ENCODE results near the gene APOE. TPM values are rescaled to one million over a fixed set of nuclear protein-coding genes. Genes with fewer than 3 reads are reported as not detected.
"Not testable (repeated sequence)": the region's sequence is repeated elsewhere in the genome, so short reads cannot be mapped to it uniquely, and the experiment has no call there.

Gene APOE
- total RNA-seq, 1 experiment from 2014 or later: 263 TPM

DNA sequence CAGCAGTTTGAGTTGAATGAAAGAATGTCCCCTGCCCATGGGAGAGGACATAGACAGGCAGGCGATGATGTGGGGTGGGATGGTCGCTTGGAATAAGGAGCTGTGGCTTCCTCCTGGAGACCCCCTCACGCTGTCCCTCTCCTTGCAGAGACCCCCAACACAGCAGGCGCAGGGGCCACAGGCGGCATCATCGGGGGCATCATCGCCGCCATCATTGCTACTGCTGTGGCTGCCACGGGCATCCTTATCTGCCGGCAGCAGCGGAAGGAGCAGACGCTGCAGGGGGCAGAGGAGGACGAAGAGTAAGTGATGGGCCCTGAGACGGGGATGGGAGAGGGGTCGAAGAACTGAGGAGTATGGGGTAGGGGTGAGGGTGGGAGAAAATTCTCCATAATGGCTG, 23.5 kb upstream of the APOE start:
- in situ Hi-C loops (cut with HindIII; ENCODE audit: low pct_unique_long_range_greater_than_20kb, low sequenced_read_pairs): no loop called here
- no peak for DNase-seq (ENCODE audit: low read depth, low spot score)

DNA sequence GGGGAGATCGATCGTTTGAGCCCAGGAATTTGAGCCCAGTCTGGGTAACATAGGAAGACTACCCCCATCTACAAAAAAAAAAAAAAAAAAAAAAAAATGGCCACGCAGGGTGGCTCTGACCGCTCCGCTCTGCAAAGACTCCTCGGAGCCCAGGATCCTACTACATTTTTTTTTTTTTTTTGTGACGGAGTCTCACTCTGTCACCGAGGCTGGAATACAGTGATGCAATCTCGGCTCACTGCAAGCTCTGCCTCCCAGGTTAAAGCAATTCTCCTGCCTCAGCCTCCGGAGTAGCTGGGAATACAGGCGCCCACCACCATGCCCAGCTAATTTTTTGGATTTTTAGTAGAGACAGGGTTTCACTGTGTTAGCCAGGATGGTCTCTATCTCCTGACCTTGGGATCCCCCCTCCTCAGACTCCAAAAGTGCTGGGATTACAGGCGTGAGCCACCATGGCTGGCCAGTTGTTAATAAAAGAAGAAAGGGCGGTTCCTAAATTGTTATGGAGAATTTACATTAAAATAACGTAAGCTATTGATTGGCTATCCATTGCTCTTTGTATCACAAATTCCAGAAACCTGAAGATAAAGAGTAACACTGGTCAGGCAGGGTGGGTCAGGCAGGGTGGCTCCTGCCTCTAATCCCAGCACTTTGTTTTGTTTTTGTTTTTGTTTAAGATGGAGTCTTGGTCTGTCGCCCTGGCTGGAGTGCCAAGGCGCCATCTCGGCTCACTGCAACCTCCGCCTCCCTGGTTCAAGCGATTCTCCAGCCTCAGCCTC, 22.8 kb upstream of the APOE start:
- DNase-seq (ENCODE audit: low read depth, low spot score); in situ Hi-C loops (cut with HindIII; ENCODE audit: low pct_unique_long_range_greater_than_20kb, low sequenced_read_pairs): not testable (repeated sequence)

DNA sequence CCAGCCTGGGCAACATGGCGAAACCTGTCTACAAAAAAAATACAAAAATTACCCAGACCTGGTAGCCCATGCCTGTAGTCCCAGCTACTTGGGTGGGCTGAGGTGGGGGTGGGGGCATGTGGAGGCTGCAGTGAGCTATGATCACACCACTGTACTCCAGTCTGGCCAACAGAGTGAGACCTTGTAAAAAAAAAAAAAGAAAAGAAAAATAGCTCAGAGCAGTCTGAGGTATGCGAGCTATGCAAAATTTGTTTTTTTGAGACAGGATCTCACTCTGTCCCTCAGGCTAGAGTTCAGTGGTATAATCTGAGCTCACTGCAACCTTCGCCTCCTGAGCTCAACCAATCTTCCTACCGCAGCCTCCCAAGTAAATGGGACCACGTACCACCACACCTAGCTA, 21.7 kb upstream of the APOE start:
- DNase-seq (ENCODE audit: low read depth, low spot score): no peak
- in situ Hi-C loops (cut with HindIII; ENCODE audit: low pct_unique_long_range_greater_than_20kb, low sequenced_read_pairs): no loop called here

DNA sequence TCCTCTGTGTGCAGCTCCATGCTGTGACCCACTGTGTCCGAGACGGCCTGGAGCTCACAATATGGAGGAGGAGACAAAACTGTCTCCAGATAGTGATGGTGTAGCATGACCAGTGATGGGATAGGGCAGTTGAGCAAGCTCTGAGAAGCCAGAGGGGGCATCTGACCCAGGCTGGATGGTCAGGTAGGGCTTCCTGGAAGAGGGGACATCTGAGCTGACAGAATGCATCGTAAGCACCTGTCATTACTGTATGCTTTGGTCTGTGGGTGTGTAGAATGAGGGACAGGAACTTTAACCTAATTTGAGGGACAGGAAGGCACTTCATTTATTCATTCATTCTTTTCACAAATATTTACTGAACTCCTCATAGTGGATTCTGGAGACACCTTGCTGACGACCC, 21.0 kb upstream of the APOE start:
- in situ Hi-C loops (cut with HindIII; ENCODE audit: low pct_unique_long_range_greater_than_20kb, low sequenced_read_pairs): no loop called here
- DNase-seq (ENCODE audit: low read depth, low spot score): no peak

DNA sequence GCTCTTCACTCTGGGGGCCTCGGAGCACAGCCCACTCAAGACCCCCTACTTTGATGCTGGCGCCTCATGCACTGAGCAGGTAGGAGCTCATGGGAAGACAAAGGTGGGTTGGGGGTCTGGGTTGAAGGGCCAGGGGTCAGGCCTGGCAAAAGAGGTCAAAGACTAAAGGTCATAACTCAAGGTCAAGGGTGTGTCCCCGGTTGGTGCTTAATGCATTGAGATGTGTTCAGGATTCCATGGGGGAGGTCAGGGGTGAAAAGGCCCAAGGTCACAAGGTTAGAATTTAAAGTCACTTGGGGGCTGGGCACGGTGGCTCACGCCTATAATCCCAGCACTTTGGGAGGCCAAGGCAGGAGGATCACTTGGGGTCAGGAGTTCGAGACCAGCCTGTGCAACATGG, 19.5 kb upstream of the APOE start:
- no peak for DNase-seq (ENCODE audit: low read depth, low spot score)
- in situ Hi-C loops (cut with HindIII; ENCODE audit: low pct_unique_long_range_greater_than_20kb, low sequenced_read_pairs): no loop called here

DNA sequence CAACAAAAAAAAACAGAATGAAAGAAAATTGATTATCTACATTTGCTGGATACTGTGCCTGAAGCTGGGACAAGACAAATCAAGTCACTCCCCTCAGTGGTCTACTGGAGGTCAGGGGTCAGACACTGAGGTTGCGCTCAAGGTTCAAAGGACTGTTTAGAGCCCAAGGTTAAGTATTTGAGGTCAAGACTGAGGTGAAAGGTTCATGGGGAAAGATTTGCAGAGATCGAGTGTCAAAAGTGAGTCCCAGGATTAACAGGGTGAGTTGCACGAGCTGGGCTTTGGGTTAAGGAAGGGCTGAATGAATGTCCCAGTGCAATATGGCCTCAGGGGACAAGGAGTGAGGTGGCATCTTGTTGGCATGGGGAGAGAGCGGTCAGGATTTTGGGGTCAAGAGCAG, 17.9 kb upstream of the APOE start:
- in situ Hi-C loops (cut with HindIII; ENCODE audit: low pct_unique_long_range_greater_than_20kb, low sequenced_read_pairs): no loop called here
- DNase-seq (ENCODE audit: low read depth, low spot score): no peak

DNA sequence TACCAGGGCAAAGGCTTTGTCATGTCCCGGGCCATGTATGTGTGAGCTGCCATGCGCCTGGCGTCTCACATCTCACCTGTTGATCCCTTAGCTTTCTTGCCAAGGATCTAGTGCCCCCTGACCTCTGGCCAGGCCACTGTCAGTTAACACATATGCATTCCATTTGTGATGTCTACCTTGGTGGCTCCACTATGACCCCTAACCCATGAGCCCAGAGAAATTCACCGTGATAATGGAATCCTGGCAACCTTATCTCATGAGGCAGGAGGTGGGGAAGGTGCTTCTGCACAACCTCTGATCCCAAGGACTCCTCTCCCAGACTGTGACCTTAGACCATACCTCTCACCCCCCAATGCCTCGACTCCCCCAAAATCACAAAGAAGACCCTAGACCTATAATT, 17.3 kb upstream of the APOE start:
- DNase-seq (ENCODE audit: low read depth, low spot score); in situ Hi-C loops (cut with HindIII; ENCODE audit: low pct_unique_long_range_greater_than_20kb, low sequenced_read_pairs): not testable (repeated sequence)

DNA sequence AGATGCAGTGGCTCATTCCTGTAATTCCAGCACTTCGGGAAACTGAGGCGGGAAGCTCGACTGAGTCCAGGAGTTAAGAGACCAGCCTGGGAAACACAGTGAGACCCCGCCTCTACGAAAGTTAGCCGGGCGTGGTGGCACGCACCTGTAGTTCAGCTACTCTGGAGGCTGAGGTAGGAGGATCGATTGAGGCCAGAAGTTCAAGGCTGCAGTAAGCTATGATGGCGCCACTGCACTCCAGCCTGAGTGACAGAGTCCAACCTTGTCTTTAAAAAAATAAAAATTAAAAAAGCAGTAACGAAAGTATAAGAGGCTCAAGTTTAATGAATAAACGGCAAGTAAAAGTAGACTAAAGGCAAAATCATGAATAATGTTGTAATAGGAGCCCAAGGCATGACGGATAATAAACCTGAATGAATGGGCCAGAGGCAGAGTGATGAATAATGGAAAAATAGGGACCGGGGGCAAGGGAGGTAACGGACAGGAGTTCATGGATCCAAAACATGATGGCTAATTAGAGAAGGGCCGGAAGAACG, 15.7 kb upstream of the APOE start:
- in situ Hi-C loops (cut with HindIII; ENCODE audit: low pct_unique_long_range_greater_than_20kb, low sequenced_read_pairs): no loop called here
- no peak for DNase-seq (ENCODE audit: low read depth, low spot score)

DNA sequence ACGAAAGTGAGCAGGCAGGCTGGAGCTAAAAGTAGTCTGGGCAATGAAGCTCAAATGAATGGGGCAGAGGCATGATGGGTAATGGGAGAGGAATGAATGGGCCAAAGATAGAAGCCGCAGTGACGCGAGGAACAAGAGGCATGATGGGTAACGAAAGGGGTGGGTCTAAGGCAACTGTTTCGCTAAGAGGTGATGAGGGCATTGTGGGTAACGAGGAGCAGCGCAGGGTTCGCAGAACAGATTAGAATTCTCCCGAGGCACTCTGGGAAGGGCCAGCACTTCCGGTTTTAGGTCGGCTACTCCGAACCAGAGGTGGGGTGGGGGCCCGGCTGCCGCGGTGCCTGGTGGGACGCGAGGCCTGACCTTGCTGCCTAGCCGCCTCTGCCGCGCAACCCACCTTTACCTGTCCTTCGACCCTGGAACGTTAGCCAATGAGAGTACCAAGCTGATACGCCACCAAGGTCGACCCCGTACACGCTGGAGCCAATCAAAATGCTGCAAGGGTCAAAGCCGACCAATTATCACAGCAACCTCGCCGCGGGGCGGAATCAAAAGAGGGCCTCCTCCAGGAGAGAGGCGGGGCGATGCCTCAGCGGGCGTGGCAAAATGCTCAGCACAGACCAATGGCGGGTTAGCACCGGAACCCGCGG, 15.1 kb upstream of the APOE start:
- in situ Hi-C loops (cut with HindIII; ENCODE audit: low pct_unique_long_range_greater_than_20kb, low sequenced_read_pairs): no loop called here

DNA sequence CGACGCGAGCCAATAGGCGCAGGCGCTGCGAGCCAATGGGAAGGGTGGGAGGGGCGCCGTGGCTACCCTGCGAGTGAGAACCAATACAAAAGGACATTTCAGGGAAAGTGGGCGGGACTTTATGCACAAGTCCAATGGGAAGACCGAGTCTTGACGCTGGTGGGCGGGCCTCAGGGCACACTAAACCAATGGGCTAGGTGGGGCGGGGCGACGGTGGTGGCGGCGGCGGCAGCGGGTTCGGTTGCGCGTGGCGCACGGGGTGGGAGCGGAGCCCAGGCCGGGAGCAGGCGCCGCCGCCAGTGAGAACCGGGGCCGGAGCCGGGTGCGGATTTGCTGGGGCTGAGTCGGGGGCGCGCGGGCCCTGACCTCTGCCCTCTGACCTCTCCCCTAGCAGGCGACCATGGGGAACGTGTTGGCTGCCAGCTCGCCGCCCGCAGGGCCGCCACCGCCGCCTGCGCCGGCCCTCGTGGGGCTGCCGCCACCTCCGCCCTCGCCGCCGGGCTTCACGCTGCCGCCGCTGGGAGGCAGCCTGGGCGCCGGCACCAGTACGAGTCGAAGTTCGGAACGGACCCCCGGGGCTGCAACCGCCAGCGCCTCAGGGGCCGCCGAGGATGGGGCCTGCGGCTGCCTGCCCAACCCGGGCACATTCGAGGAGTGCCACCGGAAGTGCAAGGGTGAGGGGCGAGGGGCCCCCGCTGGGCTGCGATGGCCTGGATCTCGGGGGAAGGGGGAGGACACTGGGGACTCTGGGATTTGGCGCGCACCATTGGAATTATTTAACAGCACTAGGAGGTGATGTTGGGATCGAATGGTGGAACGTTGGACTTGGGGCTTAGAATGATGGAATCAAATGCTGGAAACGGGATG, 14.3 kb upstream of the APOE start, which contains the start of gene TOMM40:
Gene TOMM40 (plus strand): TSS at position 239 of the 867 bp plus-strand sequence. CDS start 162 bp downstream, at position 401.
- in situ Hi-C loops (cut with HindIII; ENCODE audit: low pct_unique_long_range_greater_than_20kb, low sequenced_read_pairs): no loop called here
- DNase-seq (ENCODE audit: low read depth, low spot score): peak; percentile 99

More for the DNA sequence above, 15.1 kb upstream of the APOE start:
- DNase-seq (ENCODE audit: low read depth, low spot score): peak; percentile 100

DNA sequence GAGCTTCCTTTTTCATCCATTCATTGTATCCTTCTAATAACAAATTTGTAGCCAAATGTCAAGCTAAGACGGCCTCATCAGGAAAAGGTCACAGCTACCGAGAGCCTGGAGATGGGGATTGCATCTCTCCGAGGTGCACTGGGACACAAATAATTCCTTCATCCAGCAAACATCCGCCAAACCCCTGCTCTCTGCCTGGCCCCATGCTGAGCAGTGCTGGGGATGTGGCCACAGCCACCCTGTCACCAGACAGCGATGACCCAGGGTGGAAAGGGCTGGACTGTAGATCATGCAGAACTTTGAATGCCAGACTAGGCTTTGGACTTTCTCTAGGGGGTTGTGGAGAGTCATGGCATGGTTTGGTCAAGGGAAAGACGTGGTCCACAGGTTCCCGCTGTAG, 12.7 kb upstream of the APOE start:
- in situ Hi-C loops (cut with HindIII; ENCODE audit: low pct_unique_long_range_greater_than_20kb, low sequenced_read_pairs): no loop called here
- DNase-seq (ENCODE audit: low read depth, low spot score): no peak

DNA sequence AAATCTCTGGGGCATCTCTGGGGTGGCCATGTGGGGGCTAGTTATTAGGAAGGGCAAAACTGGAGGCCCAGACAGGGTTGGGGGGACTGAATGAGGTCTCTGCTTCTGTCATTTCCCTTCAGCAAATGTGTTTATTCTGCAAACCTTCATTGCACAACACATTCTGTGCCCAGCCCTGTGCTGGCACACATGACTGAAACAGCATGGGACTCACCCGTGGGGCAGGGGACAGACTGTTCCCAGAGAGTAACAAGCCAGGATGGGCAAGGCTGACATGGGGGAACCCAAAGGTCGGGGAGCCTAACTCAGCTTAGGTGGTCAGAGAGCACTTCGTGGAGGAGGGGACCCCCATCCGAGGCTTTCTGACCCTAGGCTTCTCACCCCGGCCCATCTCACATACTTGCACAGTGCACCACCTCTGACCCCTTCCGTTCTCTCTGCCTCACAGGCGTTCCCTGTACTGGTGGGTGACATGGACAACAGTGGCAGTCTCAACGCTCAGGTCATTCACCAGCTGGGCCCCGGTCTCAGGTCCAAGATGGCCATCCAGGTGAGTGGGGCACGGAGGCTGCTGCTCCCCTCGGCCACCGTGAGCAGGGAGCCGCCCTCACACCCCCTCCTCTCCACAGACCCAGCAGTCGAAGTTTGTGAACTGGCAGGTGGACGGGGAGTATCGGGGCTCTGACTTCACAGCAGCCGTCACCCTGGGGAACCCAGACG, 12.1 kb upstream of the APOE start:
- in situ Hi-C loops (cut with HindIII; ENCODE audit: low pct_unique_long_range_greater_than_20kb, low sequenced_read_pairs): no loop called here

DNA sequence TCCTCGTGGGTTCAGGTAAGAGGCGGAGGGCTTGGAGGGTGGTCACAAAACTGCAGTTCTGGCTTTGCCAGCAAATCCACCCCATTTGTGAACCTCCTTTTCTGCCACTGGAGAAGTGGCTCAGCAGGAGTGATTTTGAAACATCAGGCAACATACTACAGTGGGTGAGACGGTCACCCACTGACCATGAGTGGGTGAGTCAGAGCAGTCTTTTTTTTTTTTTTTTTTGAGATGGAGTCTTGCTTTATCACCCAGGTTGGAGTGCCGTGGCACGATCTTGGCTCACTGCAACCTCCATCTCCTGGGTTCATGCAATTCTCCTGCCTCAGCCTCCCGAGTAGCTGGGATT, 11.6 kb upstream of the APOE start:
- in situ Hi-C loops (cut with HindIII; ENCODE audit: low pct_unique_long_range_greater_than_20kb, low sequenced_read_pairs): no loop called here
- DNase-seq (ENCODE audit: low read depth, low spot score): no peak

More for the DNA sequence above, 12.1 kb upstream of the APOE start:
- no peak for DNase-seq (ENCODE audit: low read depth, low spot score)

DNA sequence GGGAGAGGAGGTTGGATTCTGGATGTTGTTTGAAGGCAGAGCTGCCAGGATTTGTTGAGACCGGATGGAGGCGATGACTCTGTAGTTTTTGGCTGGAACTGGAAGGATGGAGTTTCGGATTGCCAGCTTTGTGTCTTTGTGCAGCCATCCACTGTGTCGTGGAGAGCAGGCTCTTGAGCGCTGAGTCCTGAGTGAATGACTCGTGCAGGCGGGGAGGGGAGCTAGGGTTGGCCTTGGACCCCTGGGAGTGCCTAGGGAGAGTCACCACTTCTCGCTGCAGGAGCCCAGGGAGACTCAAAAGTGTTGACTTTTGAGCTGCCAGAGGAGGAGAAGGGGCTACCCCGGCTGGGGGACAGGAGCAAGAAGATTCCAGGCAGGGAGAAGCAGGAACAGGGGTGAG, 10.7 kb upstream of the APOE start:
- in situ Hi-C loops (cut with HindIII; ENCODE audit: low pct_unique_long_range_greater_than_20kb, low sequenced_read_pairs): no loop called here
- DNase-seq (ENCODE audit: low read depth, low spot score): no peak

DNA sequence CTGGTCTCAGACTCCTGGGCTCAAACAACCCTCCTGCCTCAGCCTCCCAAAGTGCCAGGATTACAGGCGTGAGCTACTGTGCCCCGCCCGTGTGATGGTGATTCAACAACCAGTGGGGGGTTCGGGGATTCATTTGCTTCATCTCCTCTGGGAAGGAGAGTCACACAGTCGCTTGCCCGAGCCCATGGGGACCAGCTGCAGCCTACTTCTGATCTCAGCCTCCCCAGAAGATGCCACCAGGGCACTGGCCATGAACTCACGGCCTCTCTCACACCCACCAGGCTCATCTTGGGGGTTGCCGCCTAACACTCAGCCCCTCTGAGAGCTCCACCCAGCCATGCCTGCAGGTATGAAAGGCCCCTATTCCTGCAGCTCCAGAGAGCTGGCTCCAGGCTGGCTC, 7.8 kb upstream of the APOE start:
- in situ Hi-C loops (cut with HindIII; ENCODE audit: low pct_unique_long_range_greater_than_20kb, low sequenced_read_pairs): no loop called here
- DNase-seq (ENCODE audit: low read depth, low spot score): no peak

DNA sequence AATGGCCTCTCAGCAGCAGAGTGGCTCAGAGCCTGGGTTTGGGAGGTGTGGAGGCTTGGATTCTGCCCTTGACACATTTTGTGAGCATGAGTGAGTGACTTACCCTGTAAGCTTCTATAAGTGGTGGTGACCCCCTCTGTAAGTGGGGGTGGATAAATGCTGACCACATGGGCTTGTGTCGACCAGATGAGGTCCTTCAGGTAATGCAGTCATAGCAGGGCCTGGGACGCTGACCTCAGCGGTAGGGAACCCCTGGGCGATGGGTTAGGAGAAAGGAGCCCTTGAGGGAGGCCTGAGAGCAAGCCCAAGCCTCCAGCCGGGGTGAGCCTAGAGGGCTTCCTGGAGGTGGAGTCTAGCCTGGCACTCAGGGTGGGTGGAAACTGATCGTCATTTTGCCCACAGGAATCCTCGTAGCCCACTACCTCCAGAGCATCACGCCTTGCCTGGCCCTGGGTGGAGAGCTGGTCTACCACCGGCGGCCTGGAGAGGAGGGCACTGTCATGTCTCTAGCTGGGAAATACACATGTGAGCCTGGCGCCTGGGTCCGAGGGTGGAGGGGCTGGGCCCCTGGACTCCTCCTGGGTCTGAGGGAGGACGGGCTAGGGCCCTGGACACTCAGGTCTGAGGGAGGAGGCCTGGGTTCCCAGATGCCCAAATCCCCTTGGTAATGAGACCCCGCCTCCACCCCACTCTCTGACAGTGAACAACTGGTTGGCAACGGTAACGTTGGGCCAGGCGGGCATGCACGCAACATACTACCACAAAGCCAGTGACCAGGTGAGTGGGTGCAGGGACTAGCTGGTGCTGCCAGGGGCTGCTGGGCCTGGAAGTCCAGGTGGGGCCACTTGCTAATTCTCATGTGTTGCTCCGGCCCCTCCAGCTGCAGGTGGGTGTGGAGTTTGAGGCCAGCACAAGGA, 5.0 kb upstream of the APOE start:
- no peak for DNase-seq (ENCODE audit: low read depth, low spot score)
- in situ Hi-C loops (cut with HindIII; ENCODE audit: low pct_unique_long_range_greater_than_20kb, low sequenced_read_pairs): no loop called here

DNA sequence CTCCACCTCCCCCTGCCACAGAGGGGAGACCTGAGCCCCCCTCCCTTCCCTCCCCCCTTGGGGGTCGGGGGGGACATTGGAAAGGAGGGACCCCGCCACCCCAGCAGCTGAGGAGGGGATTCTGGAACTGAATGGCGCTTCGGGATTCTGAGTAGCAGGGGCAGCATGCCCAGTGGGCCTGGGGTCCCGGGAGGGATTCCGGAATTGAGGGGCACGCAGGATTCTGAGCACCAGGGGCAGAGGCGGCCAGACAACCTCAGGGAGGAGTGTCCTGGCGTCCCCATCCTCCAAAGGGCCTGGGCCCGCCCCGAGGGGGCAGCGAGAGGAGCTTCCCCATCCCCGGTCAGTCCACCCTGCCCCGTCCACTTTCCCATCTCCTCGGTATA, 2.4 kb upstream of the APOE start:
- DNase-seq (ENCODE audit: low read depth, low spot score): no peak
- in situ Hi-C loops (cut with HindIII; ENCODE audit: low pct_unique_long_range_greater_than_20kb, low sequenced_read_pairs): no loop called here
